PC-9 (cell line): ENCODE results near the gene ETS2. TPM values are rescaled to one million over a fixed set of nuclear protein-coding genes. Genes with fewer than 3 reads are reported as not detected.

Experiments
- BruUV-seq: library from RNA; stranded (reverse); fragments of 400-500 nt; replicated peaks from 2 replicates; lab custom pipeline; 2021; lab: Mats Ljungman, UMichigan
- CTCF ChIA-PET: fragments of 300-600 bp; sonication (Branson Sonifier 250); formaldehyde crosslinking; loops from one replicate; lab custom pipeline; 2022; ENCODE audit warnings: antibody characterized with exemption; lab: Charles Lee
- POLR2A ChIA-PET: fragments of 300-600 bp; sonication (Branson Sonifier 250); formaldehyde crosslinking; loops from one replicate; lab custom pipeline; 2022; ENCODE audit warnings: antibody characterized with exemption; ENCODE audit not compliant: unreplicated experiment; lab: Charles Lee
- DNase-seq, 2 experiments: peaks; one replicate each; pipeline versions ENCODE4 v3.0.0 to v3.0.0-alpha.2; 2015 to 2022; ENCODE audit warnings: mixed read lengths in 1 of 2
- H2AFZ ChIP-seq: fragments of 200-600 bp; sonication (generic); 2 replicates; pipeline ENCODE4 v1.8.1; 2017; ENCODE audit warnings: antibody characterized with exemption
- H3F3A ChIP-seq: fragments of 200-600 bp; sonication (generic); 2 replicates; pipeline ENCODE4 v1.8.1; 2017; ENCODE audit warnings: antibody characterized with exemption, mild to moderate bottlenecking, low read depth; ENCODE audit not compliant: insufficient read depth
- H3K27ac ChIP-seq: fragments of 200-600 bp; sonication (generic); 2 replicates; pipeline ENCODE4 v1.6.1; 2016; ENCODE audit warnings: mixed run types
- H3K27me3 ChIP-seq: fragments of 200-600 bp; sonication (generic); 2 replicates; pipeline ENCODE4 v1.6.1; 2016; ENCODE audit warnings: low read depth, mixed run types; ENCODE audit not compliant: insufficient read depth
- H3K36me3 ChIP-seq: fragments of 200-600 bp; sonication (generic); 2 replicates; pipeline ENCODE4 v1.6.1; 2016; ENCODE audit warnings: low read depth, mixed run types
- H3K4me1 ChIP-seq: fragments of 200-600 bp; sonication (generic); replicated peaks from 2 replicates; pipeline ENCODE4 v1.6.1; 2016; ENCODE audit warnings: mixed run types; ENCODE audit not compliant: insufficient read depth
- H3K4me2 ChIP-seq: fragments of 200-600 bp; sonication (generic); 2 replicates; pipeline ENCODE4 v1.6.1; 2017; ENCODE audit warnings: mixed run types
- H3K4me3 ChIP-seq: fragments of 200-600 bp; sonication (generic); 2 replicates; pipeline ENCODE4 v1.6.1; 2016; ENCODE audit warnings: mixed run types
- H3K79me2 ChIP-seq: fragments of 200-600 bp; sonication (generic); 2 replicates; pipeline ENCODE4 v1.6.1; 2017; ENCODE audit warnings: low read depth, mixed run types
- H3K9me2 ChIP-seq: fragments of 200-600 bp; sonication (generic); 2 replicates; pipeline ENCODE4 v1.8.1; 2017; ENCODE audit warnings: mild to moderate bottlenecking; ENCODE audit not compliant: insufficient read depth
- H3K9me3 ChIP-seq: fragments of 200-600 bp; sonication (generic); 2 replicates; pipeline ENCODE4 v1.8.1; 2016; ENCODE audit warnings: low read depth; ENCODE audit not compliant: insufficient read depth
- H4K20me1 ChIP-seq: fragments of 200-600 bp; sonication (generic); 2 replicates; pipeline ENCODE4 v1.8.1; 2017; ENCODE audit not compliant: insufficient read depth
- CTCF ChIP-seq: fragments of 200-600 bp; sonication (generic); conservative IDR thresholded peaks from 2 replicates; pipeline ENCODE4 v1.6.1; 2017; ENCODE audit warnings: mixed run types, antibody characterized with exemption, mild to moderate bottlenecking, moderate library complexity
- EZH2 ChIP-seq: fragments of 200-600 bp; sonication (generic); IDR thresholded peaks from 2 replicates; pipeline ENCODE4 v1.8.0; 2017; ENCODE audit warnings: antibody characterized with exemption, low read depth
- intact Hi-C: fragments of 100-400 bp; cut with micrococcal nuclease; formaldehyde crosslinking; loops from one replicate; pipeline ENCODE4 v1.10.0; 2022; ENCODE audit not compliant: unreplicated experiment
- total RNA-seq: library from RNA; stranded (reverse); gene quantifications from 2 replicates; pipeline ENCODE4 v1.2.3, GENCODE V29; 2021

ETS2 gene
- total RNA-seq, 1 experiment from 2014 or later, result 20.4 TPM

- Histone ChIP-seq H4K20me1 (no peaks in the 10 kb centered on the region), H3K27ac (no peak overlapping the region), H3K36me3 (no peaks in the 10 kb centered on the region), H3F3A (peaks cover 22% of the 10 kb centered on the region), H3K4me3 (no peak overlapping the region), H3K9me3 (peaks cover 6% of the 10 kb centered on the region; the same call in 1 of the 2 replicates), H3K4me2 (no peak overlapping the region), H3K4me1 (peaks cover 19% of the 10 kb centered on the region), H3K79me2 (no peaks in the 10 kb centered on the region), H3K27me3 (no peaks in the 10 kb centered on the region), H3K9me2 (no peaks in the 10 kb centered on the region), H2AFZ (no peak overlapping the region)
- CTCF ChIA-PET, result no interaction called here
- intact Hi-C loops, result no loop called here
- POLR2A ChIA-PET, result interaction anchor here (0.7 kb wide), 1 partner anchor 12 kb away, joined by 3 read pairs; no protein-coding TSS in a partner anchor
- no peak for TF ChIP-seq CTCF
- no peak for TF ChIP-seq EZH2
- no TSS peak for BruUV-seq
- DNase-seq, result no peak
Measured at GRCh38 chr21:38775733-38776132, 30.0 kb upstream of the ETS2 start.

GRCh38 chr21:38777015-38777414, 28.7 kb upstream of the ETS2 start:
- ChIA-PET POLR2A (no interaction called here), CTCF (no interaction called here)
- no peak for DNase-seq
- Histone ChIP-seq H3K4me2 (no peak overlapping the region), H3K27ac (no peak overlapping the region), H3K9me3 (peaks cover 6% of the 10 kb centered on the region; the same call in 1 of the 2 replicates), H3F3A (peaks cover 24% of the 10 kb centered on the region), H3K79me2 (no peaks in the 10 kb centered on the region), H3K36me3 (no peaks in the 10 kb centered on the region), H4K20me1 (no peaks in the 10 kb centered on the region), H2AFZ (no peak overlapping the region), H3K4me3 (no peak overlapping the region), H3K27me3 (no peaks in the 10 kb centered on the region), H3K9me2 (no peaks in the 10 kb centered on the region), H3K4me1 (peaks cover 23% of the 10 kb centered on the region)
- intact Hi-C loops, result no loop called here
- BruUV-seq, result no TSS peak
- no peak for TF ChIP-seq EZH2
- TF ChIP-seq CTCF, result no peak

- BruUV-seq, result no TSS peak
- H3K27ac ChIP-seq, result no peak overlapping the region
- H4K20me1 ChIP-seq, result no peaks in the 10 kb centered on the region
- no peaks in the 10 kb centered on the region for H3K27me3 ChIP-seq
- TF ChIP-seq CTCF (no peak), EZH2 (no peak)
- H3K9me3 ChIP-seq, result peaks cover 6% of the 10 kb centered on the region; the same call in 1 of the 2 replicates
- no peaks in the 10 kb centered on the region for H3K9me2 ChIP-seq
- H3K79me2 ChIP-seq, result no peaks in the 10 kb centered on the region
- no peak overlapping the region for H3K4me2 ChIP-seq
- H2AFZ ChIP-seq, result no peak overlapping the region
- ChIA-PET CTCF (no interaction called here), POLR2A (no interaction called here)
- peaks cover 22% of the 10 kb centered on the region for H3K4me1 ChIP-seq
- H3K4me3 ChIP-seq, result no peak overlapping the region
- DNase-seq, result no peak
- intact Hi-C loops, result no loop called here
- peaks cover 24% of the 10 kb centered on the region for H3F3A ChIP-seq
- no peaks in the 10 kb centered on the region for H3K36me3 ChIP-seq
Measured at GRCh38 chr21:38777531-38777930, 28.2 kb upstream of the ETS2 start.
